HepG2 (cell line): ENCODE results near the gene TEKT5. TPM values are rescaled to one million over a fixed set of nuclear protein-coding genes. Genes with fewer than 3 reads are reported as not detected.

Experiments used
- GATA4 ChIP-seq: sonication (generic); IDR thresholded peaks from 2 replicates; pipeline ENCODE4 v1.6.1; 2016; ENCODE audit warnings: antibody characterized with exemption, low read depth, borderline replicate concordance
- HNRNPK ChIP-seq: fragments of 200-400 bp; formaldehyde crosslinking; IDR thresholded peaks from 2 replicates; pipeline ENCODE4 v1.6.1; 2018; ENCODE audit warnings: low read length, low read depth, moderate library complexity, mild to moderate bottlenecking; ENCODE audit not compliant: poor library complexity, severe bottlenecking
- LCORL ChIP-seq, 2 experiments: fragments of 450-650 bp in 1 of 2; sonication (generic) in 1 of 2; formaldehyde crosslinking in 1 of 2; IDR thresholded peaks; 2 replicates each; pipeline versions ENCODE4 v1.5.0 to v1.6.1; 2017 to 2020; ENCODE audit warnings: antibody characterized with exemption in 1 of 2, missing genetic modification reagents in 1 of 2
- NFAT5 ChIP-seq: sonication (generic); formaldehyde crosslinking; IDR thresholded peaks from 2 replicates; pipeline ENCODE4 v1.4.0; 2020; ENCODE audit warnings: missing genetic modification reagents
- RARG ChIP-seq: sonication (generic); formaldehyde crosslinking; IDR thresholded peaks from 2 replicates; pipeline ENCODE4 v1.4.0; 2020; ENCODE audit warnings: low read depth, mild to moderate bottlenecking, missing genetic modification reagents
- SP2 ChIP-seq: sonication (generic); formaldehyde crosslinking; IDR thresholded peaks from 2 replicates; pipeline ENCODE4 v1.5.1; 2020; ENCODE audit warnings: mild to moderate bottlenecking, missing genetic modification reagents
- SPEN ChIP-seq: sonication (generic); formaldehyde crosslinking; IDR thresholded peaks from 2 replicates; pipeline ENCODE4 v1.5.1; 2020; ENCODE audit warnings: low read depth, mild to moderate bottlenecking, missing genetic modification reagents
- TFDP1 ChIP-seq: IDR thresholded peaks from 2 replicates; pipeline ENCODE4 v1.6.1; 2016; ENCODE audit warnings: missing compliant biosample characterization, missing genetic modification reagents, borderline replicate concordance
- TRAFD1 ChIP-seq: sonication (generic); formaldehyde crosslinking; IDR thresholded peaks from 2 replicates; pipeline ENCODE4 v1.5.1; 2020; ENCODE audit warnings: missing genetic modification reagents, mild to moderate bottlenecking, borderline replicate concordance
- ZNF512 ChIP-seq: sonication (generic); formaldehyde crosslinking; IDR thresholded peaks from 2 replicates; pipeline ENCODE4 v1.4.0; 2020; ENCODE audit warnings: mild to moderate bottlenecking, missing genetic modification reagents
- ZNF512B ChIP-seq: sonication (generic); formaldehyde crosslinking; IDR thresholded peaks from 2 replicates; pipeline ENCODE4 v1.5.1; 2020; ENCODE audit warnings: missing genetic modification reagents, mild to moderate bottlenecking, borderline replicate concordance
- ZNF780A ChIP-seq: sonication (generic); formaldehyde crosslinking; IDR thresholded peaks from 2 replicates; pipeline ENCODE4 v1.8.0; 2022; ENCODE audit warnings: mild to moderate bottlenecking, missing genetic modification reagents, moderate library complexity
- ZZZ3 ChIP-seq: sonication (generic); formaldehyde crosslinking; IDR thresholded peaks from 2 replicates; pipeline ENCODE4 v1.4.0; 2020; ENCODE audit warnings: missing genetic modification reagents, mild to moderate bottlenecking, borderline replicate concordance
- polyA plus RNA-seq, 8 experiments: library from polyadenylated mRNA; depleted of rRNA in 3 of 8; stranded (reverse) in 7 of 8; unstranded in 1 of 8; fragments of >200 nt; fragmentation: Illumina TruSeq in 4 of 8; extraction: Trizol in 4 of 8; gene quantifications; 2 replicates each; pipeline versions ENCODE4 v1.2.1 to v1.2.3, GENCODE V29; 2011 to 2016; ENCODE audit warnings: low read depth in 4 of 8, missing spikeins in 1 of 8, mixed read lengths in 1 of 8; ENCODE audit not compliant: insufficient read depth in 1 of 8
- total RNA-seq, 5 experiments: library from RNA; depleted of rRNA; stranded (reverse); fragments of >200 nt; fragmentation: Illumina TruSeq; extraction: Trizol; gene quantifications; 2 replicates each; pipeline ENCODE4 v1.2.3, GENCODE V29; 2016; ENCODE audit warnings: low read depth in 1 of 5

The TEKT5 gene
- total and polyA plus RNA-seq, 2 of the 13 experiments (the other 11 are each of a cell fraction or from before 2014, with no cell fraction given), result 0.16 TPM; not detected in 1

GRCh38 chr16:10668322-10669045 is 26.2 kb downstream of the TEKT5 start (continued):
- TF ChIP-seq ZNF512 (CRISPR knock-in tag), result no peak
- no peak for TF ChIP-seq SP2 (CRISPR knock-in tag)
- TF ChIP-seq ZZZ3, result no peak
- TF ChIP-seq ZNF780A (CRISPR knock-in tag), result no peak
- TF ChIP-seq GATA4, result no peak
- TF ChIP-seq TFDP1 (CRISPR knock-in tag), result 0 out of 2 replicates have a peak, but pooled peaks have one; percentile 17
- TF ChIP-seq NFAT5 (CRISPR knock-in tag), result 0 out of 2 replicates have a peak, but pooled peaks have one; percentile 21
- no peak for TF ChIP-seq LCORL (IDR thresholded peaks at IDR 0.05)
- no peak for TF ChIP-seq LCORL (CRISPR knock-in tag; IDR thresholded peaks at IDR 0.05)
- no peak for TF ChIP-seq HNRNPK
- no peak for TF ChIP-seq RARG (CRISPR knock-in tag)
- no peak for TF ChIP-seq TRAFD1 (CRISPR knock-in tag)
- TF ChIP-seq SPEN (CRISPR knock-in tag), result peak; percentile 38; the same call in 1 of the 2 replicates
- no peak for TF ChIP-seq ZNF512B (CRISPR knock-in tag)
